NCI-H526 treated with DMSO at 0.1 percent for 48 hours (cell line): ENCODE measurements around the gene KIAA0825.
"Not testable (repeated sequence)": the region's sequence is repeated elsewhere in the genome, so short reads cannot be mapped to it uniquely, and the experiment has no call there.

Experiments used
- DNase-seq: peaks from one replicate; lab custom pipeline; 2025; lab: John Stamatoyannopoulos, UW

The KIAA0825 gene

GRCh38 chr5:94375801-94376200 lies 242.6 kb downstream of the KIAA0825 start:
- DNase-seq: no peak

GRCh38 chr5:94374336-94374735 lies 244.1 kb downstream of the KIAA0825 start:
- no peak for DNase-seq

DNA sequence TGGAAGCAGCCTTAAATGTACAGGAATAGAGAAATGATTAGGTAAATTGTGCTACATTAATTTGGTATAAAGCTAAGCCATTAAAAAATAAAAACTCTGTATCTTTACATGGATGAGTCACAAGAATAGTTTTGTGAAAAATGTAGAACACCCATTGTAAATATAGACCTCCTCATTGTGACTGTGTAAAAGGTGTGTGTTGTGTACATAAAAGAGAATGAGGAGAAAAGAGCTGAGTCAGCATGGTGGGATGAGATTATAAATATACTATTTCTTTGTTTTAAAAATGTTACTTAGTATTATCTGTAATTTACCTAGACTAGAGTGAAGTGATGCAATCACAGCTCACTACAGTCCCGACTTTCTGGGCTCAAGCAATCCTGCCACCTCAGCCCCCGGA lies 250.5 kb downstream of the KIAA0825 start:
- no peak for DNase-seq

- DNase-seq: no peak
These were observed 251.6 kb downstream of the KIAA0825 start for GRCh38 chr5:94366811-94367210.

DNA sequence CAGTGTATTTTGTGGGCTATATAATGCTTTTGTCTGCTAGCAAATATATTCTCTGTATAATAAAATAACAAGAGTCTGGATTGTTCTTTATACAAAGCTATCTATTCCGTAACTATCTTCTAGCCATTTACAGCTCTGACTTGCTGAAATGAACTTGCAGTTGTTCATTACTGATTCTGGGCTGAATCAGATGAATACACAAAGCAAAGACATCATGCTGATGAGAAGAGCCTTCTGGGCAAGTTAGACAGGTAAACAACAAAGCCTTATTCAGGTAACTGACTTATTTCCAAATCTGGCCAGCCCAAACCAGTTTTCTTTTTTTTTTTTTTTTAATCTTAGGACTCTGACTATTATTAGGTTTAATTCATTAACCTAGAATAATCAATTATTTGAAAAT lies 255.5 kb downstream of the KIAA0825 start:
- no peak for DNase-seq

- no peak for DNase-seq
These were observed 256.3 kb downstream of the KIAA0825 start for GRCh38 chr5:94361832-94362796.

- no peak for DNase-seq
These were observed 257.2 kb downstream of the KIAA0825 start for GRCh38 chr5:94361161-94361560.

DNA sequence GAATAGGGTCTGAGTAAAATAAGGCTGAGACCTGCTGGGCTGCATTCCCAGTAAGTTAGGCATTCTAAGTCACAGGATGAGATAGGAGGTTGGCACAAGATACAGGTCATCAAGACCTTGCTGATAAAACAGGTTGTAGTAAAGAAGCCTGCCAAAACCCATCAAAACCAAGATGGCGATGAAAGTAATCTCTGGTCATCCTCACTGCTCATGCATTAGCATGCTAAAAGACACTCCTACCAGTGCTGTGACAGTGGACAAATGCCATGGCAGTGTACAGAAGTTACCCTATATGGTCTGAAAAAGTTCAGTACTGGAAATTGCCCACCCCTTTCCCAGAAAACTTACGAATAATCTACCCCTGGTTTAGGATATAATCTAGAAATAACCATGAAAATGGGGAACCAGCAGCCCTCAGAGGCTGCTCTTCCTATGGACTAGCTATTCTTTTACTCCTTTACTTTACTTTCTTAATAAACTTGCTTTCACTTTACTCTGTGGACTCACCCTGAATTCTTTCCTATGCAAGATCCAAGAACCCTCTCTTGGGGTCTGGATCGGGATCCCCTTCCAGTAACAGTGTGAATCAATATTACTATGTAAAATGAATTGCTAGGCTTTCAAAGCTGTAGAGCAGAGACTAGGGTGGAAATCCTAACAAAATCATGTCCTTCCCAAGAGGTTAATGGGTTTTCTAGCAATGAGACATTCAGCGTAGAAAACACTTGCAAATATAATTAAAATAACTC lies 257.8 kb downstream of the KIAA0825 start:
- no peak for DNase-seq

DNA sequence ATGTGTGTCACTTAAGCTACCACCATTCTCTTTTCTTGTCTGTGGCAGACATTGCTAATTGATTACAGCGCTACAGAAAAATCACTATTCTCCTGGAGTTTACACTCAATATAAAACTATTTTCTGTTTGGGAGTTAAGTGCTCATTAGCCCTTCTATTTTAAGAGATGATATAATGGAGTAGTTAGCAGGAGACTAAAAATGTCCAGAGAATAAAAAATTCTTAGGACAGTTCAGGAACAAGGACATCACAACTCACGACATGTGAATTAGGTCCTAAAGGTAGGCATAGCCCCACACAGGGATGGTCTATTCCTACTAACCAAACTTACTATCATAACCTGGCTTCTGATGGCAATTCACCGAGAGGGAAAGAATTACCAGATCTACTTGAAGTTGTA lies 258.5 kb downstream of the KIAA0825 start:
- DNase-seq: no peak

- no peak for DNase-seq
These were observed 262.6 kb downstream of the KIAA0825 start for GRCh38 chr5:94355811-94356210.

DNA sequence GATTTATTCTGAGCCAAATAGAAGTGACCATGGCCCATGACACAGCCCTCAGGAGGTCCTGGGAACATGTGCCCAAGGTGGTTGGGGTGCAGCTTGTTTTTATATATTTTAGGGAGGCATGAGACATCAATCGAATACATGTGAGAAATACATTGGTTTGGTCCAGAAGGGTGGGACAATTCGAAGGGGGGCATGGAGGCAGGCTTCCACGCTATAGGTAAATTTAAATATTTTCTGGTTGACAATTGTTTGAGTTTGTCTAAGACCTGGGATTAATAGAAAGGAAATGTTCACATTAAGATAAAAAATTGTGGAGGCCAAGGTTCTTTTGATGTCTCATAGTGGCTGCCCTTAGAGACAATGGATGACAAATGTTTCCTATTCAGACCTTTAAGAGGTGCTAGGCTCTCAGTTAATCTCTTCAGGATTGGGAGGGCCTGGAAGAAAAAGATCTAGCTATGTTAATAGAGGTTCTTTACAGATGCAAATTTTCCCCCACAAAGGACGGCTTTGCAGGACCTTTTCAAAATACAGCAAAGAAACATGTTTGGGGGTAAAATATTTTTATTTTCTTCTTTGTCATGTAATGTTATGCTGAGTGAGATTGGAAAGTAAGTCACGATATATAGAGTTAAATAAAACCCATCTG lies 263.4 kb downstream of the KIAA0825 start:
- DNase-seq: not testable (repeated sequence)

DNA sequence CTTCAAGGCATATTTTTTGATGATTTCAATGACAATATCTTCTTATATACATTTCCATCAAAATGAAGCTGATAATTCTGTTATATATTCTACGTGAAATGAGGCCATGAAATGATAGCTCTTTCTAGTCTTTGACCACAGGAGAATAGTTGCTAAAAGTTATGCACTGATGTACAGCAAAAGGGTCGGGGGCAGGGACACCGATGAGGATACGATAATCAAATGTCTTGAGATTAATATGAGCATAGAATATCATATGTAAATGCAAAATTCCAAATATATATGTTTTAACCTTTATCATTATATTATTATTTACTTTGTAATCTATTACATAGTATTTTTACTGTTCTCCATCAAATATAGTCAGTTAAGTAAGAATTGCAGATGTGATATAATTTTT lies 264.8 kb downstream of the KIAA0825 start:
- DNase-seq: no peak

- no peak for DNase-seq
These were observed 271.3 kb downstream of the KIAA0825 start for GRCh38 chr5:94347130-94347529.

DNA sequence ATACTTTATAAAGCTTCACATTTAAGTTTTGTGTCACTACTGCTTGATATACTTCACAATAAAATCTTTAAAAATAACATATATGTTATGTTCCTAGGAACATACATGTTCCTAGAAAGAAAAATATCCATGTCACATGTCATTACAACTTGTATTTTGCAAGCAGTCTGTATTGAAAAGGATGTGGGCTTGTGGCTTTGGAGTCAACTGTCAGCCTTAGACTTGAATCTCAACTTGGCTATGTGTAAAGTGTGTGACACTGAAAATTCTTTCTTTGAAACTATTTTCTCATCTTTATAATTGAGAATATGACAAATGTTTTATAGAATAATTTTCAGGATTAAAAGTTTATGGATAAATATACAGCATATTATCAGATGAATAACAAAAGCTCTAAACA lies 273.1 kb downstream of the KIAA0825 start:
- DNase-seq: no peak

DNA sequence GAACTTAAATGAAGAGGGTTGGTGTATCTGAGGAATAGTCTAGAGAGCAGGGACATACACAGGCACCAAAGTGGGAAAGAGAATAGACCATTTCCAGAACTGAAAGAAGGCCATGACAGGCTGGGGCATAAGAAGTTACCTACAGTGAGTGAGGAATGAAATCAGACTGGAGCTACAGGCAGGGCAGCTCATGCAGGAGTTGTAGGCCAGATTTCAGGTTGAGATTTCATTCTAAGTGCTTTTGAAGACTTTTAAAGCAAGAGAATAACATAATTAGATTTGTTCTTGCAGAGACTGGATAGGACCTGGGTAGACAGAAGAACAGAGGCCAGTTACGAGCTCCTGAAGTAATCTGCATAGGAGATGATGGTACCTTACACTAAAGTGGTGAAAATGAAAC lies 280.8 kb downstream of the KIAA0825 start:
- no peak for DNase-seq

- no peak for DNase-seq
These were observed 282.5 kb downstream of the KIAA0825 start for GRCh38 chr5:94335936-94336335.

DNA sequence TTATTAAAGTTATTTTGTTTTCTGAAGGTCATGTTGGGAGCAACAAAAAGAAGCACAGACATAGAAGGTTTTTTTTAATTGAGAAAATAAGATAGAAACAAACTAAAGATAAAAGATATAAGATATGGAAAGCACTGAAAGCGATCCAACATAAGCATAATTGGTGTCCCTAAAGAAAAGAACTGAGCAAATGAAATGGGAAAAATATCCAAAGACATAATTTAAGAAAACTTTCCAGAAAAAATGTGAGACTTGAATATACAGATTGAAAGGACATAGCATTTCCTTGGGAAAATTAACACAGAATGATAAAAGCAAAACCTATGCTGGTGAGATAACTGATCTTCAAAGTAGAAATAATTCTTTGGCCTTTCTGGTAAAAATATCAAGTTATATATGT lies 289.3 kb downstream of the KIAA0825 start:
- no peak for DNase-seq

- no peak for DNase-seq
These were observed 291.8 kb downstream of the KIAA0825 start for GRCh38 chr5:94326586-94326985.

DNA sequence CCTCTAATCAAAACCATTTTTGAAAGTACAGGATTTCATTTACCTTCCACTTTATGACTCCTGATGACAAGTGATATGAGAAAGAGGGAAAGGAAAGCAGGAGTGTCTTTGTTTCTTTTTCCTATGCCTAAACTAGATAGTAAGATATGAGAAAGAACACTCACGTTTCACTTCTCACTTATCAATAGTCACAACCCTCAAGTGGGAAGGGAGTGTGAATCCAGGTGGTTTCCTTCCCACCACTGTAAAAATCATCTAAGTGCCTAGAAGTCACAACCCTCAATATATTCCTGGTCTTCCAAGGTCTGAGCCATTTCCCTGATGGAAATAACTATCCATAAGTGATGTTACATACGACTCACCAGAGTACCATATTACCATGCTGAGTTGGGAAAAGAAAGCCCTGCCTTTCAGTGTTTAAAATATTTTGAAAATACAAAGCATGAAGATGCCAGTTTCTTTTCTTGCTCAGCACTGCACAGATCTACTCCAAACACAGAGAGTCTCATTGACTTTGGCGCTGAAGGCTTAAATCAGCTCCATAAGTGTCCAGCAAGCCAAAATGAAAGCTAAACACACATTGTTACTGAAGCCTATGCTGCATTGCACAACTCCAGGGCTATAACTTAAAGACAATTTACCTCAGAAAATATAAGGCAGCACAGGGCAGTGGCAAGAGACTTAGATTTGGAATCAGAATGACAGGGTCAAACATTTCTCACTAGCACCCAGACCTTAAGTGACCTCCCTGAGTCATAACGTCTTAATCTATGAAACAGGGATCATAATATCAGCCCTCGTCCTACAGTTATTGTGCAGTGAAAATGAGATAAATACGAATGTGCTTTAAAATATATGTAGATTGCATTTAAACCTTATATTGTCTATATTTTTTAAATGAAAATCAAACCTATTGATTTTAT lies 301.2 kb downstream of the KIAA0825 start:
- DNase-seq: no peak

GRCh38 chr5:94314460-94315131 lies 303.8 kb downstream of the KIAA0825 start:
- no peak for DNase-seq

DNA sequence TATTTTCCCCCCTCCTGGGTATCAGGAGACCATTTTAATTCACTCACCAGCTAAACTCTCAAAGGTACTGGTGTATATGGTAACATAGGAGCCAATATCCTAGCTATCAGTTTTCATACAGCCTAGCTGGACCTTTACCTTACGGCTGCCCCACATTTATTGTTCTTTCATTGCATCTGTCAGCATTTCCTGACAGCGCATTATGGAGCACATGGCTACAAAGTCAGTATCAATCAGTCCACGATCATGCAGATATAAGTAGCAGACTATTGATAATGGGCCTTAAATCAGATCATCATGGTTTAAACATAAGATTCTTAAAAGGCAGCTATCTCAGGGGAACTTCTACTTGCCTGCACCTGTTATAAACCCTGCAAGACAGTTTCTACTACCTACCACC lies 304.7 kb downstream of the KIAA0825 start:
- DNase-seq: no peak
